GM19035 (cell line): Measurements from ENCODE around the gene ZNF784.

Experiments used
- ATAC-seq: cut with Tn5 transposase; IDR thresholded peaks from one replicate; pipeline ENCODE4 v1.9.1; 2021; ENCODE audit not compliant: unreplicated experiment

ZNF784 gene

GRCh38 chr19:55621673-55622231 is 2.6 kb downstream of the ZNF784 start:
- no peak for ATAC-seq

GRCh38 chr19:55621205-55621672 is 3.1 kb downstream of the ZNF784 start:
- no peak for ATAC-seq

GRCh38 chr19:55620410-55621204 is 3.8 kb downstream of the ZNF784 start:
- no peak for ATAC-seq

- no peak for ATAC-seq
These were observed 5.1 kb downstream of the ZNF784 start for GRCh38 chr19:55619286-55619685.

- no peak for ATAC-seq
These were observed 5.9 kb downstream of the ZNF784 start for GRCh38 chr19:55618426-55618825.

GRCh38 chr19:55617426-55617825 is 6.9 kb downstream of the ZNF784 start:
- no peak for ATAC-seq

GRCh38 chr19:55616395-55616875 is 7.9 kb downstream of the ZNF784 start:
- ATAC-seq: no peak

- no peak for ATAC-seq
These were observed 8.6 kb downstream of the ZNF784 start for GRCh38 chr19:55615543-55616394.

GRCh38 chr19:55614711-55615542 is 9.4 kb downstream of the ZNF784 start:
- no peak for ATAC-seq

GRCh38 chr19:55613930-55614710 is 10.2 kb downstream of the ZNF784 start:
- no peak for ATAC-seq

GRCh38 chr19:55613396-55613795 is 11.0 kb downstream of the ZNF784 start:
- no peak for ATAC-seq

GRCh38 chr19:55611983-55612645 is 12.3 kb downstream of the ZNF784 start:
- ATAC-seq: no peak

- no peak for ATAC-seq
These were observed 12.9 kb downstream of the ZNF784 start for GRCh38 chr19:55611300-55611982.

- no peak for ATAC-seq
These were observed 15.0 kb downstream of the ZNF784 start for GRCh38 chr19:55609326-55609725.

GRCh38 chr19:55606817-55607216 is 17.5 kb downstream of the ZNF784 start:
- no peak for ATAC-seq

GRCh38 chr19:55606471-55606787 is 17.9 kb downstream of the ZNF784 start:
- ATAC-seq: no peak

- ATAC-seq: peak; percentile 13
These were observed 18.5 kb downstream of the ZNF784 start, which contains the start of gene ZNF865 for GRCh38 chr19:55605637-55606470. TSS of gene ZNF865 (plus strand) at chr19:55605647. CDS start at chr19:55613619, 7,972 bp downstream.

GRCh38 chr19:55605207-55605636 is 19.1 kb downstream of the ZNF784 start:
- peak; percentile 72 for ATAC-seq
